ENCODE measurements around the gene SPAG17. TPM values are rescaled to one million over a fixed set of nuclear protein-coding genes. Genes with fewer than 3 reads are reported as not detected.

SPAG17 gene
- total and polyA plus RNA-seq, 2 experiments from 2014 or later, result 1.0 to 1.1 TPM

DNA sequence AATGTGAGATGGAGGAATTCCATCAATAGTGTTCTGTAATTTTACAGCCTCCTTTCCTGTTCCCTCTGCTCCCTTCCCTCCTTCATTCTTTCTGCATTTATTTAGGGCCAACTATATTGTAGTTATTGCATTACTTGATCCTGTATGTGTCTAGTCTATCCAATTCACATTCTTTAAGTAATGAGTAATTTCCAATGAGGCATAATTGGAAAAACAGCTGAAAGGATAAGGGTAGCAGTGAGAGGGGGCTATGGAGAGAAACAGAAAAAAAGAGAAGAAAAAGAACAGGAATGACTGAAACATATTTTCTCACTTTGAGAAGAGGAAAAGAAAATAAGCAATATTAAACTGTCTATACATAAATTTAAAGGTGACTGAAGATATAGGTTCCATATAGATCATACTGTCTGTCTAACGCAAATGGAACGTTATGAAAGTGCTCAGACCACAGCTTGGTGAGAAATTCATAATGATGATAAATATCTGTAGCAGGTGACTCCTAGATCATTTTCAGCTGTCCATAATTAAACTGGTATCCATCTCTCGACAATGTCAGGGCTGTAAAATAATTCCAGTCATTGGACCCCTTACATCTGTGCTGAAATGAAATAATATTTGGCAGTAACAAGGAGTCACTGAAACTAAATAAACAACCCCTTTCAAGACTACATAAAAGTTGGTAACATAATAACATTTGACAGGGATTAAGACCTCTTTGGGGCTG lies 61.8 kb downstream of the SPAG17 start (continued):
- TF ChIP-seq ZNF462 (CRISPR knock-in tag; IDR thresholded peaks at IDR 0.05) (no peak), JUNB (IDR thresholded peaks at IDR 0.05; ENCODE audit: unreplicated experiment) (no peak), EZH2phosphoT487 (IDR thresholded peaks at IDR 0.05; ENCODE audit: unreplicated experiment) (no peak)

GRCh38 chr1:118122234-118123004 lies 62.6 kb downstream of the SPAG17 start:
- no peak for ATAC-seq
- TF ChIP-seq ZNF462 (CRISPR knock-in tag; IDR thresholded peaks at IDR 0.05) (no peak), ZNF331 (CRISPR knock-in tag; IDR thresholded peaks at IDR 0.05; ENCODE audit: low read depth) (no peak), EZH2phosphoT487 (IDR thresholded peaks at IDR 0.05; ENCODE audit: unreplicated experiment) (no peak)

More at GRCh38 chr1:118122234-118123004, 62.6 kb downstream of the SPAG17 start:
- Mint-ChIP-seq H3K27ac (no peak overlapping the region), H3K4me3 (no peak overlapping the region), H3K9me3 (no peaks in the 10 kb centered on the region), H3K36me3 (ENCODE audit: low read depth) (no peaks in the 10 kb centered on the region), H3K27me3 (ENCODE audit: insufficient read depth, low read depth, poor library complexity) (peaks cover 2% of the 10 kb centered on the region), H3K4me1 (peaks cover 4% of the 10 kb centered on the region; the same call in 2 of the 3 replicates)
- H3K9me2 ChIP-seq (ENCODE audit: insufficient read depth), result no peaks in the 10 kb centered on the region
- H3F3A ChIP-seq (replicated peaks; ENCODE audit: low read depth), result no peaks in the 10 kb centered on the region
- H3K4me1 ChIP-seq (ENCODE audit: insufficient read depth), result no peaks in the 10 kb centered on the region
- no peaks in the 10 kb centered on the region for H3K27me3 ChIP-seq (ENCODE audit: insufficient read depth)
- no peak overlapping the region for H3K4me2 ChIP-seq
- H2AFZ ChIP-seq, result no peak overlapping the region
- no peaks in the 10 kb centered on the region for H3K79me2 ChIP-seq (replicated peaks; ENCODE audit: insufficient read depth)
- no peak overlapping the region for H3K27ac ChIP-seq (ENCODE audit: low read depth)
- H4K20me1 ChIP-seq (replicated peaks; ENCODE audit: insufficient read depth), result no peaks in the 10 kb centered on the region
- no peak for DNase-seq (ENCODE audit: low spot score)
- no peak overlapping the region for H3K4me3 ChIP-seq
- H3K36me3 ChIP-seq (ENCODE audit: insufficient read depth), result no peaks in the 10 kb centered on the region
